Epithelial cell of proximal tubule (primary cell): ENCODE data around the gene RASSF5. TPM values are rescaled to one million over a fixed set of nuclear protein-coding genes. Genes with fewer than 3 reads are reported as not detected.

Experiments used
- DNase-seq: peaks from one replicate; pipeline ENCODE4 v3.0.0-alpha.2; 2011; ENCODE audit warnings: low read depth
- H3K4me3 ChIP-seq: 2 replicates; pipeline ENCODE4 v1.5.1; 2011; ENCODE audit warnings: low read depth, mild to moderate bottlenecking, low read length
- total RNA-seq: library from RNA; depleted of rRNA; stranded (reverse); fragments of >200 nt; gene quantifications from 2 replicates; pipeline ENCODE4 v1.2.3, GENCODE V29; 2015
- TF ChIP-seq, protein P1 (sequence below): conservative IDR thresholded peaks from 2 replicates; pipeline ENCODE4 v1.5.1; 2012; ENCODE audit warnings: low read depth, mild to moderate bottlenecking, low read length

Gene RASSF5
- total RNA-seq, 1 donor from 2014 or later: 4.7 TPM

DNA sequence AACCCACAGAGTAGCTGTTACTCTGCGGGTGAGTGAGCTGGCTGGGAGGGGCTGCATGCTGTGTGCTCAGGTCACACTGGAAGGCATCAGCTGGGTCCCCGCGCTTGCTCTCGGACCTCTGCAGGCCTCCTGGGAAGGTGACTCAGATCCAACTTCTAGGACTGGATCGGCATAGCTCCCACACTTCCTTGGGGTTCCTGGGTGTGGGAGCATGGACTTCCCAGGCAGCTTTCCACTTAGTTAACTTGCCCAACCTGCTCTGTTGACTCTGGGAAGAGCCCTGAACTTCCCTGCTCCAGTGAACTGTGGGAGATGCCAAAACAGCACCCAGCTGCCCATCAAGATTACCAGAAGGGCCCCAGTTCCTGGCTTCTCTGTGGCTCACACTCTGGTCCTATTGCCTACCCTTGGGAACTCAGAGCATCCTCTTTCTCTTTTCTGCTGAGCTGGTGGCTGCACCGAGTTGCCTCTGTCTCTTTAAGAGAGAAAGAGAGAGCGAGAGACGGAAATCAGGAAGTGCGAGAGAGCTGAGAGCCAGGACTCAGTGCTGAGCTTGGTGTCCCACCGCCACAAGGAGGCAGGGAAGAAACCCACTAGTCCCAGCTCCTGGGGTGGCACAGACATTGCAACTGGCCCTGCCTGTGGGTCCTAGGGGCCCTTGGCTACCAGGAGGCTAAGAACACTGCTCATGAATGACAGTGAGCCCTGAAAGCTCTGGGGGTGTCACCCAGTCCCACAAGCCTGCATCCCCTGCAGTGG is 37.2 kb upstream of the RASSF5 start, which contains the start of gene IKBKE:
TSS of gene IKBKE (plus strand) at position 544 of the 759 bp plus-strand sequence. CDS start 2,752 bp downstream, outside the sequence.
- peak; percentile 75 for DNase-seq
- TF ChIP-seq, protein P1, sequence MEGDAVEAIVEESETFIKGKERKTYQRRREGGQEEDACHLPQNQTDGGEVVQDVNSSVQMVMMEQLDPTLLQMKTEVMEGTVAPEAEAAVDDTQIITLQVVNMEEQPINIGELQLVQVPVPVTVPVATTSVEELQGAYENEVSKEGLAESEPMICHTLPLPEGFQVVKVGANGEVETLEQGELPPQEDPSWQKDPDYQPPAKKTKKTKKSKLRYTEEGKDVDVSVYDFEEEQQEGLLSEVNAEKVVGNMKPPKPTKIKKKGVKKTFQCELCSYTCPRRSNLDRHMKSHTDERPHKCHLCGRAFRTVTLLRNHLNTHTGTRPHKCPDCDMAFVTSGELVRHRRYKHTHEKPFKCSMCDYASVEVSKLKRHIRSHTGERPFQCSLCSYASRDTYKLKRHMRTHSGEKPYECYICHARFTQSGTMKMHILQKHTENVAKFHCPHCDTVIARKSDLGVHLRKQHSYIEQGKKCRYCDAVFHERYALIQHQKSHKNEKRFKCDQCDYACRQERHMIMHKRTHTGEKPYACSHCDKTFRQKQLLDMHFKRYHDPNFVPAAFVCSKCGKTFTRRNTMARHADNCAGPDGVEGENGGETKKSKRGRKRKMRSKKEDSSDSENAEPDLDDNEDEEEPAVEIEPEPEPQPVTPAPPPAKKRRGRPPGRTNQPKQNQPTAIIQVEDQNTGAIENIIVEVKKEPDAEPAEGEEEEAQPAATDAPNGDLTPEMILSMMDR: peak; percentile 40
- peak within 1 kb of the TSS; percentile 95 for H3K4me3 ChIP-seq

DNA sequence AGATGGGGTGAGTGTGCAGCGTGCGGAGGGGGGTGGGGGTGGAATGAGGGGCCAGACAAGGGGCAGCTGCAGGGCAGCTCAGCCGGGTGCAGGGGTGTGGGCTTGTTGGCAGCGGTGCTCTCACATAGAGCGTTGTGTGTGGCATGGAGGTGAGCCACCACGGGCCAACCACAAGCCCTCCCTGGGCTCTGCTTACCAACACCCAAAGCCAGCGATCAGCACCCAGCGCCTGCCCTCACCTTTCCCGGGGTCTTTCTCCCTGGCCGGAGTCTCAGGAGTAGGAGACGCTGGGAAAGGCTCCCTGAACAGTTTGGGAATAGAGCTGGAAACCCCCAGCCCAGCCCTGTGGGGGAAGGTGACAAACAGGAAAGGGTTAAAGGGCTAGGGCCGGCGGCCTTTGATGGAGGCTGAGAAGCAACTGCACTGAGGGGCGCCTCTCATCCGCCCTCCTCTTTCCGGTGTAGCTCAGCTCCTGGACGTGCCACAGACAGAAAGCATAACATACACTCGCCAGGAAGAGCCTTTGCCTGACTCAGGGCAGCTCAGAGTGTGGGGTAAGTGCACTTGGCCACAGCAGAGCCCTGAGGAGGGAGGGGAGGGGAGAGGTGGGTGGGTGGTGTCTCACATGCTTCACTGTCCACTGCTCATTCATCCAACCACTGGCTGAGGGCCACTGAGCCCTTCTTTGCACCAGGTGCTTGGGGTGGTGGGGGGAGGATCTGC is 36.5 kb upstream of the RASSF5 start:
- peak overlapping the region; percentile 95 for H3K4me3 ChIP-seq
- TF ChIP-seq, protein P1: no peak
- DNase-seq: peak; percentile 39

DNA sequence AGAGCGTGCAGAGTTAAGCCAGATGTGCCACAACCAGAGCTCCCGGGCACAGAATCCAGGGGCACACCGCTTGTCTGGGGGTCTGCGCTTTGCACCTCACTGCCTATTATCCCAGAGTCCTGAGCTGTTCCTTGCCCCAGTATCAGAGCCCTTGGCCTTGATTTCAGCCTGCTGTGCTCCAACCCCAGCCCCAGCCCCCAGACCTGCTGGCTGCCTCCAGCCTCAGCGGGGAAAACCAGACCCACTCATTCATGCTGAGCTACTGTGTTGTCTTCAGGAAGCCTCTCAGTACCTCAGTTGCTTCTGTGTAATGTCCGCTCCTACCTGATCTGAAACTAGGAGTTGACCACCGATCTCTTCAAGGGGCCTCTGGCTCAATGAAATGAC is 35.9 kb upstream of the RASSF5 start:
- H3K4me3 ChIP-seq: peak overlapping the region; percentile 95
- DNase-seq: no peak
- TF ChIP-seq, protein P1: no peak

DNA sequence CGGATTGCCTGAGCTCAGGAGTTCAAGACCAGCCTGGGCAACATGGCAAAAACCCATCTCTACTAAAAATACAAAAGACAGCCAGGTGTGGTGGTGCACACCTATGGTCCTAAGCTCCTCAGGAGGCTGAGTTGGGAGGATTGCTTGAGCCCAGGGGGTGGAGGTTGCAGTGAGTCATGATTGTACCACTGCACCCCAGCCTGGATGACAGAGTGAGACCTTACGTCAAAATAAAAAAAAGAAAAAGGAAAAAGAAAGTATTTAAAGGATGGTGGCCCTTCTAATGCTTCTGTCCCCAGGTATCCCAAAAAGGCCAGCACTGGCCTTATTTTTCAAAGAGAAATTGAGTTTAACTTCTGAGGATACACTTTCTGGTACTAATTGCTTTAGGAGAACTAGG is 35.3 kb upstream of the RASSF5 start:
- no peak for DNase-seq
- TF ChIP-seq, protein P1: no peak
- H3K4me3 ChIP-seq: no peak overlapping the region

DNA sequence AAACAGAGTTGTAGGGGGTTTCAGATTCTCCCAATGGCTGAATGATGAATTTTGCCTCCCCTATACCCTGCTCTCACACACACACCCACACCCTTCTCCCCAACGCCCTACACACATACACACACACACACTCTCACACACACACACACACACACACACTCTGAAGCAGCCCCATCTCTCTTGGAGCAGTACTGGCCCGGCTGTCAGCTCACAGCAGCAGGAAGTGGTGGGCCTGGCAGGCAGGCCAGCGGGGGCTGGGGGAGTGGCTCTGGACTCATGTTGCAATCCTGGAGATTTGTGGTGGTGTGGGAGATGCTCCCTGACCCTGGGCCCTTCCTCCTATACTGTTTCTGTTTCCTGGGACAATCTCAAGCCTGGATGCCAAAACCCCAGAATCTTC is 34.9 kb upstream of the RASSF5 start:
- no peak for DNase-seq
- no peak overlapping the region for H3K4me3 ChIP-seq
- TF ChIP-seq, protein P1: no peak

DNA sequence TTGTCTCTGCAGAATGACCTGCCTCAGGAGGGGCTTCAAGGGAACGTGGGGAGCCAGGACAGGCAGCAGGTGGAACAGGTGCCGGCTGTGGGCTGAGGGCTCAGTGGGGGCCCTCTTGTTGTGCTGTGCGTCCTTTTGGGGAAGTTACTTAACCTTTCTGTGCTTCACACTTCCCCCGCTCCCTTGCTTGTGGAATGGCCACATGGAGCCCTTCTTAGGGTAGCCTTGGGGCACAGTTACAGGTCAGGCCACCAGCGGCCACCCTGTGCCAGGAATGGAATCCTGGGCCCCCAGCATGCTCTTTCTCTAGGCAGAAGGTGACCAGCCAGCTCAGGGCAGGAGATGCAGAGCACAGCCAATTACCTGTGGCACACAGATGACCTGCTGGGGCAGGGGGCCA is 34.4 kb upstream of the RASSF5 start:
- no peak overlapping the region for H3K4me3 ChIP-seq
- no peak for DNase-seq
- TF ChIP-seq, protein P1: no peak

DNA sequence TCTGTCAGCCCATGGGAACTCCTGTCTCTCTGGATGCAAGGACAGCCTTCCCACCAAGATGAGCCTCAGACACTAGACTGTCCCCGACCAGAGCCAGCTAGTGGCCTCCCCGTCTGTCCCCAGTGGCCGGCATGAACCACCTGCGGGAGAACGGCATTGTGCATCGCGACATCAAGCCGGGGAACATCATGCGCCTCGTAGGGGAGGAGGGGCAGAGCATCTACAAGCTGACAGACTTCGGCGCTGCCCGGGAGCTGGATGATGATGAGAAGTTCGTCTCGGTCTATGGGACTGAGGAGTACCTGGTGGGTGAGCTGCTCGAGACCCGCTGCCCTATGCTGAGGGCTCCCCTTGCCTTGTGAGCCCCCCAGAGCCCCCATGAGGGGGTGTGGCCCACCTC is 31.3 kb upstream of the RASSF5 start:
- DNase-seq: no peak
- no peak overlapping the region for H3K4me3 ChIP-seq
- TF ChIP-seq, protein P1: no peak
